OCI-LY3 (cell line): ENCODE results near the gene GMFB.

Source experiments
- H2AFZ ChIP-seq: fragments of 200-600, 300-600 bp; shearing (Covaris generic); 2 replicates; pipeline ENCODE4 v1.6.0; 2014; ENCODE audit warnings: antibody characterized with exemption, low read depth, low read length
- H3K27ac ChIP-seq: fragments of 200-600, 300-600 bp; sonication (generic); 2 replicates; pipeline ENCODE4 v1.5.1; 2014; ENCODE audit warnings: mild to moderate bottlenecking, low read length, moderate library complexity, mixed read lengths
- H3K27me3 ChIP-seq: fragments of 200-600, 300-600 bp; sonication (generic); 2 replicates; pipeline ENCODE4 v1.6.1; 2014; ENCODE audit warnings: low read depth, low read length, mixed read lengths
- H3K36me3 ChIP-seq: fragments of 200-600, 300-600 bp; sonication (generic); replicated peaks from 2 replicates; pipeline ENCODE3; 2014; ENCODE audit warnings: low read depth, low read length, mixed read lengths
- H3K4me1 ChIP-seq: fragments of 300-600, 200-600 bp; sonication (generic); 2 replicates; pipeline ENCODE4 v1.6.1; 2014; ENCODE audit warnings: low read length, mixed read lengths
- H3K4me2 ChIP-seq: fragments of 200-600, 300-600 bp; sonication (generic); 2 replicates; pipeline ENCODE4 v1.6.1; 2014; ENCODE audit warnings: low read length, mixed read lengths
- H3K4me3 ChIP-seq: fragments of 300-600, 200-600 bp; sonication (generic); 2 replicates; pipeline ENCODE4 v1.5.1; 2014; ENCODE audit warnings: antibody characterized with exemption, mild to moderate bottlenecking, low read length, moderate library complexity
- H3K79me2 ChIP-seq: fragments of 300-600, 200-600 bp; shearing (Covaris generic); 2 replicates; pipeline ENCODE4 v1.6.1; 2014; ENCODE audit warnings: mild to moderate bottlenecking, low read length, mixed read lengths
- H3K9ac ChIP-seq: fragments of 300-600, 200-600 bp; shearing (Covaris generic); 2 replicates; pipeline ENCODE4 v1.6.0; 2014; ENCODE audit warnings: mild to moderate bottlenecking, low read length, moderate library complexity
- H3K9me3 ChIP-seq: fragments of 200-600, 300-600 bp; shearing (Covaris generic); 2 replicates; pipeline ENCODE4 v1.6.1; 2014; ENCODE audit warnings: low read length, mixed read lengths; ENCODE audit not compliant: insufficient read depth
- H4K20me1 ChIP-seq: fragments of 200-600, 300-600 bp; sonication (generic); 2 replicates; pipeline ENCODE4 v1.6.1; 2016; ENCODE audit warnings: low read length, mixed read lengths; ENCODE audit not compliant: insufficient read depth
- EZH2phosphoT487 ChIP-seq: fragments of 200-600 bp; shearing (Covaris generic); IDR thresholded peaks from 2 replicates; pipeline ENCODE4 v1.6.1; 2018; ENCODE audit warnings: antibody characterized with exemption, mixed run types, low read depth
- TF ChIP-seq, protein P1 (sequence below): fragments of 200-600, 300-600 bp; sonication (generic); IDR thresholded peaks from 2 replicates; pipeline ENCODE4 v1.5.1; 2014; ENCODE audit warnings: antibody characterized with exemption, low read length, low read depth

The GMFB gene

GRCh38 chr14:54512393-54512792, 23.6 kb upstream of the GMFB start:
- peaks cover 10% of the 10 kb centered on the region for H3K4me1 ChIP-seq
- no peak overlapping the region for H3K4me3 ChIP-seq
- H3K9ac ChIP-seq: no peak overlapping the region
- H2AFZ ChIP-seq: no peak overlapping the region
- no peaks in the 10 kb centered on the region for H4K20me1 ChIP-seq
- H3K79me2 ChIP-seq: peaks cover 23% of the 10 kb centered on the region
- peaks cover 15% of the 10 kb centered on the region; the same call in 1 of the 2 replicates for H3K9me3 ChIP-seq
- peaks cover 24% of the 10 kb centered on the region for H3K36me3 ChIP-seq
- H3K4me2 ChIP-seq: no peak overlapping the region
- no peak overlapping the region for H3K27ac ChIP-seq
- no peak for TF ChIP-seq EZH2phosphoT487
- TF ChIP-seq, protein P1, sequence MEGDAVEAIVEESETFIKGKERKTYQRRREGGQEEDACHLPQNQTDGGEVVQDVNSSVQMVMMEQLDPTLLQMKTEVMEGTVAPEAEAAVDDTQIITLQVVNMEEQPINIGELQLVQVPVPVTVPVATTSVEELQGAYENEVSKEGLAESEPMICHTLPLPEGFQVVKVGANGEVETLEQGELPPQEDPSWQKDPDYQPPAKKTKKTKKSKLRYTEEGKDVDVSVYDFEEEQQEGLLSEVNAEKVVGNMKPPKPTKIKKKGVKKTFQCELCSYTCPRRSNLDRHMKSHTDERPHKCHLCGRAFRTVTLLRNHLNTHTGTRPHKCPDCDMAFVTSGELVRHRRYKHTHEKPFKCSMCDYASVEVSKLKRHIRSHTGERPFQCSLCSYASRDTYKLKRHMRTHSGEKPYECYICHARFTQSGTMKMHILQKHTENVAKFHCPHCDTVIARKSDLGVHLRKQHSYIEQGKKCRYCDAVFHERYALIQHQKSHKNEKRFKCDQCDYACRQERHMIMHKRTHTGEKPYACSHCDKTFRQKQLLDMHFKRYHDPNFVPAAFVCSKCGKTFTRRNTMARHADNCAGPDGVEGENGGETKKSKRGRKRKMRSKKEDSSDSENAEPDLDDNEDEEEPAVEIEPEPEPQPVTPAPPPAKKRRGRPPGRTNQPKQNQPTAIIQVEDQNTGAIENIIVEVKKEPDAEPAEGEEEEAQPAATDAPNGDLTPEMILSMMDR: no peak
- no peaks in the 10 kb centered on the region for H3K27me3 ChIP-seq

GRCh38 chr14:54509546-54510501, 21.0 kb upstream of the GMFB start, which contains the start of gene CGRRF1:
Gene CGRRF1 (plus strand): TSS chr14:54509906. CDS start chr14:54509960, 54 bp downstream.
- H3K79me2 ChIP-seq: peaks cover 19% of the 10 kb centered on the region

GRCh38 chr14:54503486-54503885, 14.7 kb upstream of the GMFB start:
- Histone ChIP-seq H2AFZ (peak overlapping the region; percentile 76), H3K27me3 (0 out of 2 replicates have a peak, but pooled peaks cover 5% of the 10 kb centered on the region), H3K79me2 (no peaks in the 10 kb centered on the region), H3K4me2 (no peak overlapping the region), H3K4me3 (no peak overlapping the region), H3K36me3 (no peaks in the 10 kb centered on the region), H4K20me1 (no peaks in the 10 kb centered on the region), H3K9ac (no peak overlapping the region), H3K9me3 (no peaks in the 10 kb centered on the region), H3K27ac (no peak overlapping the region), H3K4me1 (peaks cover 7% of the 10 kb centered on the region)
- TF ChIP-seq EZH2phosphoT487: no peak
- TF ChIP-seq, protein P1: peak; percentile 24

More at GRCh38 chr14:54509546-54510501, 21.0 kb upstream of the GMFB start, which contains the start of gene CGRRF1:
- H3K27ac ChIP-seq: no peak within 1 kb of the TSS
- no peaks in the 10 kb centered on the region for H4K20me1 ChIP-seq
- peak within 1 kb of the TSS; percentile 88 for H2AFZ ChIP-seq
- H3K4me2 ChIP-seq: peak within 1 kb of the TSS; percentile 91
- peak within 1 kb of the TSS; percentile 89 for H3K4me3 ChIP-seq
- no peaks in the 10 kb centered on the region for H3K9me3 ChIP-seq
- peaks cover 4% of the 10 kb centered on the region for H3K36me3 ChIP-seq
- no peak for TF ChIP-seq EZH2phosphoT487
- TF ChIP-seq, protein P1: peak; percentile 36; the same call in 1 of the 2 replicates
- peak within 1 kb of the TSS; percentile 79 for H3K9ac ChIP-seq
- no peaks in the 10 kb centered on the region for H3K27me3 ChIP-seq
- peaks cover 10% of the 10 kb centered on the region for H3K4me1 ChIP-seq

DNA sequence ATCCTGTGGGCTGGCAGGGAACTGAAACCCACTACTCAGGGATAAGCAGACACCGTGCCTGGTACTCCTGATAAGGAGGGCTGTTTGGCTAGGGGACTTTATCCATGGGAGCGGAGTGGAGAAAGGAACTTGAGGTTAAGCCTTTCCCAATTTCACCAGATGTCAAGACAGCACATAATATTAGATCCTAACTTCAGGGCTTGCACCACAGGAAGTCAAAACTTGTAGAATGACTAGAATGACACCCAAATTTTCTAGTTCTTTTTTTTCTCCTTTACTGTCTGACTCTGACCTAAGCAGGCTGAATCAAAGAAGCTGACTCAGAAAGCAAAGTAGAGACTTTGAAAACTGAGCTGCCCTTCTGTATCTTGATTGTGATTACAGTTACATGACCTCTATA, 13.8 kb upstream of the GMFB start:
- Histone ChIP-seq H3K4me2 (no peak overlapping the region), H3K36me3 (no peaks in the 10 kb centered on the region)

More for the DNA sequence above, 13.8 kb upstream of the GMFB start:
- TF ChIP-seq EZH2phosphoT487: no peak
- TF ChIP-seq, protein P1: no peak
- no peak overlapping the region for H2AFZ ChIP-seq
- no peaks in the 10 kb centered on the region for H4K20me1 ChIP-seq
- H3K79me2 ChIP-seq: no peaks in the 10 kb centered on the region
- H3K9ac ChIP-seq: no peak overlapping the region
- 0 out of 2 replicates have a peak, but pooled peaks cover 5% of the 10 kb centered on the region for H3K27me3 ChIP-seq
- no peak overlapping the region for H3K27ac ChIP-seq
- H3K4me3 ChIP-seq: no peak overlapping the region
- no peaks in the 10 kb centered on the region for H3K9me3 ChIP-seq
- H3K4me1 ChIP-seq: peaks cover 7% of the 10 kb centered on the region
